H9 (cell line): ENCODE results near the gene WIZ. TPM values are rescaled to one million over a fixed set of nuclear protein-coding genes. Genes with fewer than 3 reads are reported as not detected.

ENCODE experiments used
- DNase-seq: peaks from one replicate; pipeline ENCODE4 v3.0.0-alpha.2; 2017
- H2AFZ ChIP-seq: one replicate; pipeline ENCODE4 v1.6.1; 2013; ENCODE audit warnings: mild to moderate bottlenecking, low read length, control low read depth, moderate library complexity
- H2AK5ac ChIP-seq: 2 replicates; pipeline ENCODE4 v1.6.1; 2013; ENCODE audit warnings: low read length, control low read depth, mixed read lengths; ENCODE audit not compliant: insufficient read length
- H2BK120ac ChIP-seq: one replicate; pipeline ENCODE4 v1.6.1; 2013; ENCODE audit warnings: low read depth, mild to moderate bottlenecking, low read length, control low read depth, inconsistent platforms; ENCODE audit not compliant: poor library complexity, severe bottlenecking
- H2BK12ac ChIP-seq: 2 replicates; pipeline ENCODE4 v1.6.1; 2013; ENCODE audit warnings: low read length, control low read depth, mixed read lengths, low read depth; ENCODE audit not compliant: insufficient read length
- H2BK15ac ChIP-seq: 2 replicates; pipeline ENCODE4 v1.6.1; 2013; ENCODE audit warnings: low read depth, low read length, control low read depth
- H2BK20ac ChIP-seq: one replicate; pipeline ENCODE4 v1.6.1; 2013; ENCODE audit warnings: low read depth, mild to moderate bottlenecking, low read length, control low read depth, inconsistent platforms; ENCODE audit not compliant: poor library complexity, severe bottlenecking
- H2BK5ac ChIP-seq: 2 replicates; pipeline ENCODE4 v1.6.1; 2013; ENCODE audit warnings: low read length, control low read depth, mixed read lengths; ENCODE audit not compliant: insufficient read length
- H3K14ac ChIP-seq: 2 replicates; pipeline ENCODE4 v1.6.1; 2013; ENCODE audit warnings: low read length, control low read depth; ENCODE audit not compliant: insufficient read depth
- H3K18ac ChIP-seq: 2 replicates; pipeline ENCODE4 v1.6.1; 2013; ENCODE audit warnings: low read depth, mild to moderate bottlenecking, mixed read lengths, low read length, control low read depth; ENCODE audit not compliant: insufficient read length
- H3K23ac ChIP-seq: 2 replicates; pipeline ENCODE4 v1.6.1; 2013; ENCODE audit warnings: low read length, control low read depth, mixed read lengths, low read depth; ENCODE audit not compliant: insufficient read length
- H3K23me2 ChIP-seq: 2 replicates; pipeline ENCODE4 v1.6.1; 2013; ENCODE audit warnings: low read depth, mild to moderate bottlenecking, mixed read lengths, low read length, control low read depth; ENCODE audit not compliant: insufficient read length, poor library complexity, severe bottlenecking
- H3K27ac ChIP-seq: 2 replicates; pipeline ENCODE4 v1.5.1; 2013; ENCODE audit warnings: low read length, control low read depth, mixed read lengths, low read depth; ENCODE audit not compliant: insufficient read length
- H3K27me3 ChIP-seq: 2 replicates; pipeline ENCODE4 v1.6.1; 2013; ENCODE audit warnings: low read length, control low read depth, inconsistent platforms; ENCODE audit not compliant: insufficient read depth
- H3K4ac ChIP-seq: 2 replicates; pipeline ENCODE4 v1.6.1; 2013; ENCODE audit warnings: low read depth, mild to moderate bottlenecking, control low read depth, inconsistent platforms, low read length, moderate library complexity
- H3K4me1 ChIP-seq: 2 replicates; pipeline ENCODE4 v1.6.1; 2013; ENCODE audit warnings: low read length, control low read depth, inconsistent platforms; ENCODE audit not compliant: insufficient read depth
- H3K4me2 ChIP-seq: 2 replicates; pipeline ENCODE4 v1.6.1; 2013; ENCODE audit warnings: low read length, control low read depth, mixed read lengths; ENCODE audit not compliant: insufficient read length, insufficient read depth
- H3K56ac ChIP-seq: 2 replicates; pipeline ENCODE4 v1.6.1; 2013; ENCODE audit warnings: low read depth, mild to moderate bottlenecking, mixed read lengths, low read length, control low read depth; ENCODE audit not compliant: insufficient read length
- H3K79me1 ChIP-seq: 2 replicates; pipeline ENCODE4 v1.6.1; 2013; ENCODE audit warnings: low read depth, mild to moderate bottlenecking, moderate library complexity, low read length, control low read depth, inconsistent platforms; ENCODE audit not compliant: insufficient read depth, poor library complexity, severe bottlenecking
- H3K79me2 ChIP-seq: 2 replicates; pipeline ENCODE4 v1.6.1; 2013; ENCODE audit warnings: low read length, control low read depth, inconsistent platforms; ENCODE audit not compliant: insufficient read depth
- H3K9ac ChIP-seq: 2 replicates; pipeline ENCODE4 v1.6.1; 2013; ENCODE audit warnings: low read length, control low read depth, mixed read lengths; ENCODE audit not compliant: insufficient read length; ENCODE audit errors: extremely low read depth
- H3K9me3 ChIP-seq: one replicate; pipeline ENCODE4 v1.6.1; 2013; ENCODE audit warnings: low read depth, low read length, inconsistent platforms; ENCODE audit not compliant: control insufficient read depth
- H3T11ph ChIP-seq: one replicate; pipeline ENCODE4 v1.6.1; 2013; ENCODE audit warnings: mild to moderate bottlenecking, low read length, control low read depth, inconsistent platforms
- H4K20me1 ChIP-seq: one replicate; pipeline ENCODE4 v1.6.1; 2013; ENCODE audit not compliant: control insufficient read depth, insufficient read length, insufficient read depth
- H4K5ac ChIP-seq: 2 replicates; pipeline ENCODE4 v1.6.1; 2013; ENCODE audit warnings: low read depth, mild to moderate bottlenecking, mixed read lengths, low read length, control low read depth; ENCODE audit not compliant: insufficient read length
- H4K8ac ChIP-seq: replicated peaks from 2 replicates; pipeline ENCODE4 v1.6.1; 2013; ENCODE audit warnings: low read length, control low read depth, mixed read lengths, low read depth; ENCODE audit not compliant: insufficient read length
- H4K91ac ChIP-seq: 2 replicates; pipeline ENCODE4 v1.6.1; 2013; ENCODE audit warnings: low read depth, mild to moderate bottlenecking, moderate library complexity, mixed read lengths, low read length, control low read depth; ENCODE audit not compliant: insufficient read length
- H3K27ac Mint-ChIP-seq, 3 experiments: 2 replicates in 2 of 3; 3 replicates in 1 of 3; pipeline ENCODE4 v1.8.0; 2020 to 2021; ENCODE audit warnings: mixed read lengths in 3 of 3, mild to moderate bottlenecking in 1 of 3, moderate library complexity in 1 of 3
- H3K27me3 Mint-ChIP-seq: 2 replicates; pipeline ENCODE4 v1.8.0; 2021; ENCODE audit warnings: low read depth, mild to moderate bottlenecking, moderate library complexity, mixed read lengths
- H3K36me3 Mint-ChIP-seq, 3 experiments: 2 replicates in 2 of 3; 3 replicates in 1 of 3; pipeline ENCODE4 v1.8.0; 2020 to 2021; ENCODE audit warnings: low read depth in 3 of 3, mixed read lengths in 3 of 3; ENCODE audit not compliant: insufficient read depth in 1 of 3
- H3K4me1 Mint-ChIP-seq, 2 experiments: 2 replicates each; pipeline ENCODE4 v1.8.0; 2020; ENCODE audit warnings: mixed read lengths in 2 of 2
- H3K4me3 Mint-ChIP-seq, 2 experiments: 2 replicates in 1 of 2; 3 replicates in 1 of 2; pipeline ENCODE4 v1.8.0; 2020 to 2021; ENCODE audit warnings: mild to moderate bottlenecking in 2 of 2, mixed read lengths in 2 of 2, moderate library complexity in 1 of 2
- H3K9me3 Mint-ChIP-seq, 2 experiments: 2 replicates in 1 of 2; 3 replicates in 1 of 2; pipeline ENCODE4 v1.8.0; 2020; ENCODE audit warnings: mild to moderate bottlenecking in 2 of 2, mixed read lengths in 2 of 2, moderate library complexity in 1 of 2
- CTCF ChIP-seq: fragments of 200-600 bp; sonication (generic); conservative IDR thresholded peaks from 3 replicates; pipeline ENCODE4 v1.8.0; 2021; ENCODE audit warnings: antibody characterized with exemption, mild to moderate bottlenecking
- WGBS: extraction: QIAGEN DNeasy Blood & Tissue Kit; methylation state at CpG from one replicate; pipeline ENCODE4 v1.1.7; 2013; ENCODE audit warnings: missing lambda C conversion rate, low lambda C conversion rate, mixed read lengths; ENCODE audit not compliant: insufficient read length; ENCODE audit errors: extremely low coverage; 5-methylcytosine and 5-hydroxymethylcytosine counted together
- total RNA-seq: library from RNA; stranded (reverse); gene quantifications from 2 replicates; pipeline ENCODE4 v1.2.1, GENCODE V29; 2021

WIZ gene
- total RNA-seq, 1 experiment from 2014 or later, result 33.3 TPM

GRCh38 chr19:15427991-15428471 lies 21.7 kb downstream of the WIZ start:
- no peak overlapping the region for H3K27ac ChIP-seq
- H3K56ac ChIP-seq, result no peak overlapping the region
- TF ChIP-seq CTCF, result no peak
- H3K9me3 ChIP-seq, result no peaks in the 10 kb centered on the region
- peaks cover 10% of the 10 kb centered on the region for H3K23me2 ChIP-seq
- no peak overlapping the region for H3T11ph ChIP-seq
- no peak overlapping the region for H4K8ac ChIP-seq
- Mint-ChIP-seq H3K9me3 (peaks cover 0 to 3% of the 10 kb centered on the region in 2 experiments; a peak in 3 of 5 replicates), H3K27me3 (no peaks in the 10 kb centered on the region), H3K27ac (no peak overlapping the region), H3K4me3 (peak overlapping the region in 1 of 2 experiments; percentile 32; a peak in 1 of 5 replicates), H3K4me1 (peaks cover 15% of the 10 kb centered on the region in 2 experiments), H3K36me3 (peaks cover 33 to 40% (median 38%) of the 10 kb centered on the region in 3 experiments)
- H3K27me3 ChIP-seq, result no peaks in the 10 kb centered on the region
- no peak overlapping the region for H4K91ac ChIP-seq
- no peak overlapping the region for H2AK5ac ChIP-seq
- H3K79me1 ChIP-seq, result peaks cover 6% of the 10 kb centered on the region
- no CpG with 5 or more reads among the region's 35 CpGs for WGBS
- no peak overlapping the region for H2BK12ac ChIP-seq
- no peak overlapping the region for H2BK15ac ChIP-seq
- H3K4ac ChIP-seq, result no peak overlapping the region
- DNase-seq, result no peak
- no peak overlapping the region for H2BK5ac ChIP-seq
- H3K9ac ChIP-seq, result no peak overlapping the region
- no peak overlapping the region for H2BK20ac ChIP-seq
- H3K4me2 ChIP-seq, result no peak overlapping the region
- H3K18ac ChIP-seq, result no peak overlapping the region
- H2BK120ac ChIP-seq, result no peak overlapping the region
- H3K79me2 ChIP-seq, result peaks cover 4% of the 10 kb centered on the region; the same call in 1 of the 2 replicates
- H4K5ac ChIP-seq, result no peak overlapping the region
- no peak overlapping the region for H3K14ac ChIP-seq
- H3K23ac ChIP-seq, result no peak overlapping the region
- H3K4me1 ChIP-seq, result no peaks in the 10 kb centered on the region; the same call in 1 of the 2 replicates
- no peaks in the 10 kb centered on the region for H4K20me1 ChIP-seq
- no peak overlapping the region for H2AFZ ChIP-seq
